ENCODE measurements around the gene USP4. TPM values are rescaled to one million over a fixed set of nuclear protein-coding genes. Genes with fewer than 3 reads are reported as not detected.
A peak's percentile ranks its signal among the peaks of the same experiment; 100 is the strongest.

The USP4 gene
- total and polyA plus RNA-seq, 2 of the 13 experiments (the other 11 are each of a cell fraction or from before 2014, with no cell fraction given), result 9.2 to 20.8 TPM

DNA sequence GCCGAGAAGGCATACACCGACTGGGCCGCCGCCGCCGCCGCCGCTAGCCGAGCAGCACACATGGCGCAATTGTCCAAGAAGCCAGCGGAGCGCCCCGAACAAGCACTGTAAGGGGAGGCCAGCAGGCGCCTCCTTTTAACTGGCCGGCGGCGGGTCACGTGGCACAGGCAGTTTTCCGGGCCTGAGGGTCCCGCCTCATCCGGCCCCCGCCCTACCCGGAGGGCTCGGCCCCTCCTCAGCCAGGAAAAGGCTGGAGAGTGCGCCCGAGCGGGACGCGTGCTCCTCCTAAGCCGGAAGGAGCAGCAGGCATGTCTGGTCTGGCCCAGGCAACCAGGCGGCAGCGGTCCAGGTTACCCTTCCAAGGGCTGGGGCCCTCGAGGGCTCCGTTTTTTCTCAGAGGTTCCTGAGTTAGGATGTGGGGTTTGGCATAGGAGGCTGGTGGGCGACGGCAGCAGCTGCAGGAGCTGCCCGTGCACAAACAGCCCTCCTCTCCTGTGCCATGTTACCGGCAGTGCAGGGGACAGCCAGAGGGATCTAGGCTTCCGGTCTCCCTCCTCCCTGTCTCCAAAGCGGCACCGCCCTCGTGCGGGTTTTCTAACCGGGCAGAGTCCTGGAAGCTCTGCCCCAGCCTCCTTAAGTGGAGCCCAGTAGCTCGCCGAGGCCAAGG, 18.5 kb upstream of the USP4 start, which contains the start of gene GPX1 (continued):
- TF ChIP-seq ZNF556 (CRISPR knock-in tag; IDR thresholded peaks at IDR 0.05; ENCODE audit: borderline replicate concordance), result no peak; the same call in 1 of the 2 replicates
- peak; percentile 75; the same call in 1 of the 2 replicates for TF ChIP-seq KDM4B (CRISPR knock-in tag; IDR thresholded peaks at IDR 0.05)
- TF ChIP-seq RBM22 (optimal IDR thresholded peaks at IDR 0.05; ENCODE audit: low read length), result peak; percentile 96
- TF ChIP-seq PHF20 (CRISPR knock-in tag; IDR thresholded peaks at IDR 0.05), result peak; percentile 78
- TF ChIP-seq ZBTB1 (CRISPR knock-in tag; IDR thresholded peaks at IDR 0.05; ENCODE audit: borderline replicate concordance), result no peak
- TF ChIP-seq EED (CRISPR knock-in tag; IDR thresholded peaks at IDR 0.05), result peak; percentile 84; the same call in 1 of the 2 replicates
- no peak; the same call in 1 of the 2 replicates for TF ChIP-seq ETV6 (CRISPR knock-in tag; conservative IDR thresholded peaks at IDR 0.05)
- no peak for TF ChIP-seq MTA1 (CRISPR knock-in tag; IDR thresholded peaks at IDR 0.05; ENCODE audit: borderline replicate concordance)
- TF ChIP-seq TSC22D2 (CRISPR knock-in tag; IDR thresholded peaks at IDR 0.05; ENCODE audit: borderline replicate concordance), result peak; percentile 77; the same call in 1 of the 2 replicates
- 0 out of 2 replicates have a peak, but pooled peaks have one; percentile 66 for TF ChIP-seq KLF15 (CRISPR knock-in tag; IDR thresholded peaks at IDR 0.05; ENCODE audit: borderline replicate concordance)
- TF ChIP-seq, protein P1, sequence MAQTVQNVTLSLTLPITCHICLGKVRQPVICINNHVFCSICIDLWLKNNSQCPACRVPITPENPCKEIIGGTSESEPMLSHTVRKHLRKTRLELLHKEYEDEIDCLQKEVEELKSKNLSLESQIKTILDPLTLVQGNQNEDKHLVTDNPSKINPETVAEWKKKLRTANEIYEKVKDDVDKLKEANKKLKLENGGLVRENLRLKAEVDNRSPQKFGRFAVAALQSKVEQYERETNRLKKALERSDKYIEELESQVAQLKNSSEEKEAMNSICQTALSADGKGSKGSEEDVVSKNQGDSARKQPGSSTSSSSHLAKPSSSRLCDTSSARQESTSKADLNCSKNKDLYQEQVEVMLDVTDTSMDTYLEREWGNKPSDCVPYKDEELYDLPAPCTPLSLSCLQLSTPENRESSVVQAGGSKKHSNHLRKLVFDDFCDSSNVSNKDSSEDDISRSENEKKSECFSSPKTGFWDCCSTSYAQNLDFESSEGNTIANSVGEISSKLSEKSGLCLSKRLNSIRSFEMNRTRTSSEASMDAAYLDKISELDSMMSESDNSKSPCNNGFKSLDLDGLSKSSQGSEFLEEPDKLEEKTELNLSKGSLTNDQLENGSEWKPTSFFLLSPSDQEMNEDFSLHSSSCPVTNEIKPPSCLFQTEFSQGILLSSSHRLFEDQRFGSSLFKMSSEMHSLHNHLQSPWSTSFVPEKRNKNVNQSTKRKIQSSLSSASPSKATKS (CRISPR knock-in tag; IDR thresholded peaks at IDR 0.05), result 0 out of 2 replicates have a peak, but pooled peaks have one; percentile 59
- no peak for TF ChIP-seq ZNF550 (CRISPR knock-in tag; IDR thresholded peaks at IDR 0.05; ENCODE audit: borderline replicate concordance)
- peak; percentile 88 for TF ChIP-seq TAF1 (CRISPR knock-in tag; IDR thresholded peaks at IDR 0.05)
- no peak for TF ChIP-seq FUBP1 (CRISPR knock-in tag; IDR thresholded peaks at IDR 0.05; ENCODE audit: borderline replicate concordance)
- TF ChIP-seq, protein P2, sequence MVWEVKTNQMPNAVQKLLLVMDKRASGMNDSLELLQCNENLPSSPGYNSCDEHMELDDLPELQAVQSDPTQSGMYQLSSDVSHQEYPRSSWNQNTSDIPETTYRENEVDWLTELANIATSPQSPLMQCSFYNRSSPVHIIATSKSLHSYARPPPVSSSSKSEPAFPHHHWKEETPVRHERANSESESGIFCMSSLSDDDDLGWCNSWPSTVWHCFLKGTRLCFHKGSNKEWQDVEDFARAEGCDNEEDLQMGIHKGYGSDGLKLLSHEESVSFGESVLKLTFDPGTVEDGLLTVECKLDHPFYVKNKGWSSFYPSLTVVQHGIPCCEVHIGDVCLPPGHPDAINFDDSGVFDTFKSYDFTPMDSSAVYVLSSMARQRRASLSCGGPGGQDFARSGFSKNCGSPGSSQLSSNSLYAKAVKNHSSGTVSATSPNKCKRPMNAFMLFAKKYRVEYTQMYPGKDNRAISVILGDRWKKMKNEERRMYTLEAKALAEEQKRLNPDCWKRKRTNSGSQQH (CRISPR knock-in tag; IDR thresholded peaks at IDR 0.05; ENCODE audit: low read depth), result no peak
- TF ChIP-seq MTA3 (CRISPR knock-in tag; IDR thresholded peaks at IDR 0.05), result no peak
- TF ChIP-seq, protein P3, sequence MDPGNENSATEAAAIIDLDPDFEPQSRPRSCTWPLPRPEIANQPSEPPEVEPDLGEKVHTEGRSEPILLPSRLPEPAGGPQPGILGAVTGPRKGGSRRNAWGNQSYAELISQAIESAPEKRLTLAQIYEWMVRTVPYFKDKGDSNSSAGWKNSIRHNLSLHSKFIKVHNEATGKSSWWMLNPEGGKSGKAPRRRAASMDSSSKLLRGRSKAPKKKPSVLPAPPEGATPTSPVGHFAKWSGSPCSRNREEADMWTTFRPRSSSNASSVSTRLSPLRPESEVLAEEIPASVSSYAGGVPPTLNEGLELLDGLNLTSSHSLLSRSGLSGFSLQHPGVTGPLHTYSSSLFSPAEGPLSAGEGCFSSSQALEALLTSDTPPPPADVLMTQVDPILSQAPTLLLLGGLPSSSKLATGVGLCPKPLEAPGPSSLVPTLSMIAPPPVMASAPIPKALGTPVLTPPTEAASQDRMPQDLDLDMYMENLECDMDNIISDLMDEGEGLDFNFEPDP (CRISPR knock-in tag; conservative IDR thresholded peaks at IDR 0.05), result no peak
- TF ChIP-seq ZSCAN29 (CRISPR knock-in tag; conservative IDR thresholded peaks at IDR 0.05), result no peak
- TF ChIP-seq ZNF282 (IDR thresholded peaks at IDR 0.05; ENCODE audit: partially characterized antibody), result no peak
- no peak for TF ChIP-seq ZNF432 (CRISPR knock-in tag; IDR thresholded peaks at IDR 0.05; ENCODE audit: borderline replicate concordance)
- TF ChIP-seq DPF2 (CRISPR knock-in tag; IDR thresholded peaks at IDR 0.05; ENCODE audit: borderline replicate concordance, low read depth), result no peak
- peak; percentile 75 for TF ChIP-seq MED8 (CRISPR knock-in tag; IDR thresholded peaks at IDR 0.05; ENCODE audit: insufficient replicate concordance)
- TF ChIP-seq FOSL2 (CRISPR knock-in tag; IDR thresholded peaks at IDR 0.05), result no peak
- no peak for TF ChIP-seq SATB2 (CRISPR knock-in tag; IDR thresholded peaks at IDR 0.05)

Measured in HepG2 (cell line).